Heart left ventricle (tissue), 13 donors: ENCODE results near the gene NSD1.

ENCODE experiments used
- POLR2A ChIP-seq, 2 donors: fragments of 450-650 bp; IDR thresholded peaks; one replicate each; pipeline ENCODE4 v1.6.1; 2017; ENCODE audit warnings: antibody characterized with exemption in 2 of 2, mild to moderate bottlenecking in 2 of 2, moderate library complexity in 2 of 2
- TF ChIP-seq, protein P1 (sequence below), 12 donors: fragments of 200-600 bp; sonication (generic) in 4 of 12; IDR thresholded peaks; one replicate each; pipeline versions ENCODE4 v1.5.0 to v1.8.0; 2018 to 2022; ENCODE audit warnings: antibody characterized with exemption in 12 of 12, mild to moderate bottlenecking in 5 of 12
- donor health status: ischemic (EF 13 %, LVEDD 7.1; RV severe dilation, severe dysfunction).
- donor health status: DM: no; HTN: yes; CAD: no.
- donor health status: DM: no; HTN: no; CAD: no.
- donor health status: ischemic (EF 25% LVEDD 6.9; RV normal size, moderate dysfunction).
- donor health status: ischemic (EF 25% LVEDD 5.7; RV mildly dilated, moderate dysfunction).
- donor health status: ischemic (EF 35%, LVEDD 5.7; RV mildly dilated, moderate dysfunction).
- donor health status: nonischemic (EF 11% LVEDD 7.7; RV severe dilation, severe dysfunction).
- donor health status: DM: yes; HTN: yes; CAD: no.
- donor health status: PGD.
- donor health status: ischemic (EF 29% LVEDD 5.4; RV normal size, mild dysfunction).
- donor health status: nonischemic (EF 23%, LVEDD 6.1; RV moderate dilation, normal function).

DNA sequence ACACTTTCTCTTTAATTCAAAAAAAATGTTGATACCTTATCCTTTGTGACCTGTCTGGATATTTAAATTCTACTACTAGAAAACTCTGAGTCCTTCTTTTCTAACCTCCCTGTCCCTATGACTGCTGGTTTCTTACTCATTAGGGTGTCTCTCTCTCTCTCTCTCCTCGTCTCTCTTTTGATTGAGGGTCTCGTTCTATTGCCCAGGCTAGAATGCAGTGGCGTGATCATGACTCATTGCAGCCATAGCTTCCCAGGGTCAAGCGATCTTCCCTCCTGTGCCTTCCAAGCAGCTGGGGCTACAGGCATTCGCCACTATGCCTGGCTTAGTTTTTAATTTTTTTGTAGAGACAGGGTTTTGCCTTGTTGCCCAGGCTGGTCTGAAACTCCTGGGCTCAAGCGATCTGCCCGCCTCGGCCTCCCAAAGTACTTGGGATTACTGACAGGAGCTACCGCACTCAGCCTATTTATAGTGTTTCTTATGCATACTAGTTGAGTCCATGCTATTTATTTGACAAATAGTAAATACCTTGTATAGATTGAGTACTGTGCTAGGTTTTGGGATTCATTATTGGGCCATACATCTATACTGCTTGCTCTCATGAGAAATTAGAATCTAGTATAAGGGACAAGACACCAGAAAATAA, 61.9 kb downstream of the NSD1 start:
- TF ChIP-seq, protein P1, sequence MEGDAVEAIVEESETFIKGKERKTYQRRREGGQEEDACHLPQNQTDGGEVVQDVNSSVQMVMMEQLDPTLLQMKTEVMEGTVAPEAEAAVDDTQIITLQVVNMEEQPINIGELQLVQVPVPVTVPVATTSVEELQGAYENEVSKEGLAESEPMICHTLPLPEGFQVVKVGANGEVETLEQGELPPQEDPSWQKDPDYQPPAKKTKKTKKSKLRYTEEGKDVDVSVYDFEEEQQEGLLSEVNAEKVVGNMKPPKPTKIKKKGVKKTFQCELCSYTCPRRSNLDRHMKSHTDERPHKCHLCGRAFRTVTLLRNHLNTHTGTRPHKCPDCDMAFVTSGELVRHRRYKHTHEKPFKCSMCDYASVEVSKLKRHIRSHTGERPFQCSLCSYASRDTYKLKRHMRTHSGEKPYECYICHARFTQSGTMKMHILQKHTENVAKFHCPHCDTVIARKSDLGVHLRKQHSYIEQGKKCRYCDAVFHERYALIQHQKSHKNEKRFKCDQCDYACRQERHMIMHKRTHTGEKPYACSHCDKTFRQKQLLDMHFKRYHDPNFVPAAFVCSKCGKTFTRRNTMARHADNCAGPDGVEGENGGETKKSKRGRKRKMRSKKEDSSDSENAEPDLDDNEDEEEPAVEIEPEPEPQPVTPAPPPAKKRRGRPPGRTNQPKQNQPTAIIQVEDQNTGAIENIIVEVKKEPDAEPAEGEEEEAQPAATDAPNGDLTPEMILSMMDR (IDR thresholded peaks at IDR 0.05), result no peak
- TF ChIP-seq POLR2A (IDR thresholded peaks at IDR 0.05), result no peak
